Neural cell (in vitro differentiated cells): ENCODE results near the gene TEX261.

ENCODE experiments used
- EP300 ChIP-seq: fragments of 450-650 bp; conservative IDR thresholded peaks from 2 replicates; pipeline ENCODE4 v1.6.1; 2014; ENCODE audit warnings: antibody characterized with exemption, mild to moderate bottlenecking, moderate library complexity; ENCODE audit not compliant: poor library complexity, severe bottlenecking
- EZH2 ChIP-seq: fragments of 200-600, 300-800 bp; shearing (Covaris generic), sonication (generic); IDR thresholded peaks from 2 replicates; pipeline ENCODE4 v1.6.1; 2014; ENCODE audit warnings: antibody characterized with exemption, low read length, borderline replicate concordance, mild to moderate bottlenecking; ENCODE audit not compliant: insufficient read depth, poor library complexity, severe bottlenecking
- MXI1 ChIP-seq: fragments of 450-650 bp; conservative IDR thresholded peaks from 2 replicates; pipeline ENCODE4 v1.6.1; 2014; ENCODE audit warnings: antibody characterized with exemption, mild to moderate bottlenecking; ENCODE audit not compliant: poor library complexity, severe bottlenecking
- POLR2AphosphoS5 ChIP-seq: IDR thresholded peaks from 2 replicates; pipeline ENCODE4 v1.6.1; 2012
- RAD21 ChIP-seq: fragments of 450-650 bp; conservative IDR thresholded peaks from 2 replicates; pipeline ENCODE4 v1.6.1; 2014; ENCODE audit warnings: antibody characterized with exemption, mild to moderate bottlenecking, moderate library complexity
- REST ChIP-seq: IDR thresholded peaks from 2 replicates; pipeline ENCODE4 v1.6.1; 2012; ENCODE audit warnings: borderline replicate concordance
- SMC3 ChIP-seq: fragments of 450-650 bp; conservative IDR thresholded peaks from 2 replicates; pipeline ENCODE4 v1.6.1; 2014; ENCODE audit warnings: antibody characterized with exemption, mild to moderate bottlenecking, moderate library complexity; ENCODE audit not compliant: poor library complexity
- TAF1 ChIP-seq: IDR thresholded peaks from 2 replicates; pipeline ENCODE4 v1.6.1; 2012; ENCODE audit warnings: low read depth
- TF ChIP-seq, protein P1 (sequence below): fragments of 450-650 bp; IDR thresholded peaks from 2 replicates; pipeline ENCODE4 v1.5.1; 2014; ENCODE audit warnings: antibody characterized with exemption, mild to moderate bottlenecking, moderate library complexity; ENCODE audit not compliant: poor library complexity, severe bottlenecking

DNA sequence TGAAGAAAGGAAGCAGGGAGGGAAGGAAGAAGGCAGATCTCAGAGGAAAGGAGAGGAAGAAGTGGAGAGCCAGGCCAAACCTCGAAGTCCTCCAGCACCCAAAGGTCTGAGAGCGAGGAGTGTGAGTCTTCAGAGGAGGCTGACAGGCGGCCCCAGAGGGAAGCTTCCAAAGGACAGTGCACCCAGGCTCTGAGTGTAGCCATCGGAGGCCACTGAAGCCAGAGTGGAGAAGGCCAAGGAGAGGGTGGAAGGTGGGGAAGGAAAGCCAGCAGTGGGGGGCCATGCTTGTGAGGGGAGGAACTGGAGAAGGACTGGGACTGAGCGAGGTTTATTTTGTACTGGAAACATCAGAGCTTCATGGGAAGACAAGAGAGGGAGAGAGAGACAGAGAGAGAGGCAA lies 53.0 kb downstream of the TEX261 start:
- TF ChIP-seq EZH2, result no peak
- TF ChIP-seq RAD21, result no peak
- TF ChIP-seq, protein P1, sequence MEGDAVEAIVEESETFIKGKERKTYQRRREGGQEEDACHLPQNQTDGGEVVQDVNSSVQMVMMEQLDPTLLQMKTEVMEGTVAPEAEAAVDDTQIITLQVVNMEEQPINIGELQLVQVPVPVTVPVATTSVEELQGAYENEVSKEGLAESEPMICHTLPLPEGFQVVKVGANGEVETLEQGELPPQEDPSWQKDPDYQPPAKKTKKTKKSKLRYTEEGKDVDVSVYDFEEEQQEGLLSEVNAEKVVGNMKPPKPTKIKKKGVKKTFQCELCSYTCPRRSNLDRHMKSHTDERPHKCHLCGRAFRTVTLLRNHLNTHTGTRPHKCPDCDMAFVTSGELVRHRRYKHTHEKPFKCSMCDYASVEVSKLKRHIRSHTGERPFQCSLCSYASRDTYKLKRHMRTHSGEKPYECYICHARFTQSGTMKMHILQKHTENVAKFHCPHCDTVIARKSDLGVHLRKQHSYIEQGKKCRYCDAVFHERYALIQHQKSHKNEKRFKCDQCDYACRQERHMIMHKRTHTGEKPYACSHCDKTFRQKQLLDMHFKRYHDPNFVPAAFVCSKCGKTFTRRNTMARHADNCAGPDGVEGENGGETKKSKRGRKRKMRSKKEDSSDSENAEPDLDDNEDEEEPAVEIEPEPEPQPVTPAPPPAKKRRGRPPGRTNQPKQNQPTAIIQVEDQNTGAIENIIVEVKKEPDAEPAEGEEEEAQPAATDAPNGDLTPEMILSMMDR, result no peak
- no peak for TF ChIP-seq TAF1
- TF ChIP-seq REST, result no peak
- TF ChIP-seq EP300, result no peak
- no peak for TF ChIP-seq MXI1
- TF ChIP-seq POLR2AphosphoS5, result no peak
- no peak for TF ChIP-seq SMC3
